ENCODE data around the gene SLC24A1.

SLC24A1 gene

GRCh38 chr15:65646486-65646885, 24.7 kb downstream of the SLC24A1 start:
- H3K4me3 ChIP-seq (ENCODE audit: low read length), result no peak overlapping the region
- no peak for DNase-seq (ENCODE audit: low read depth, low spot score)

DNA sequence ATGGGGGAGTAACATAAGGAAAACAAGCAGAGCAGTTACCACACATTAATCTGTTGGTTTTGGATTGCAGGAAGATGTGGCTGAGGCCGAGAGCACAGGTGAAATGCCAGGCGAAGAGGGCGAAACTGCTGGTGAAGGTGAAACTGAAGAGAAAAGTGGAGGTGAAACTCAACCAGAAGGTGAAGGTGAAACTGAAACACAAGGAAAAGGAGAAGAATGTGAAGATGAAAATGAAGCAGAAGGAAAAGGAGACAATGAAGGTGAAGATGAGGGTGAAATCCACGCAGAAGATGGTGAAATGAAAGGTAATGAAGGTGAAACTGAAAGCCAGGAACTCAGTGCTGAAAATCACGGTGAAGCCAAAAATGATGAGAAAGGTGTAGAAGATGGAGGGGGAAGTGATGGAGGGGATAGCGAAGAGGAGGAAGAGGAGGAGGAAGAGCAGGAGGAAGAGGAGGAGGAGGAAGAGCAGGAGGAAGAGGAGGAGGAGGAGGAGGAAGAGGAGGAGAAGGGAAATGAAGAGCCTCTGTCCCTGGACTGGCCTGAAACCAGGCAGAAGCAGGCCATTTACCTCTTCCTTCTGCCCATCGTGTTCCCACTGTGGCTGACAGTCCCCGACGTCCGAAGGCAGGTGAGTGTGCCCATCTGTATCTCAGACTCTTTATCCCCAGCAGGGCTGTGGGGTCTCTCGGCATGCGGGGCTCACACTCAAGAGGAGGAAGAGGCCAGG, 28.7 kb downstream of the SLC24A1 start:
- DNase-seq (ENCODE audit: low read depth, low spot score), result no peak
- no peak overlapping the region for H3K4me3 ChIP-seq (ENCODE audit: low read length)

GRCh38 chr15:65651042-65651322, 29.2 kb downstream of the SLC24A1 start:
- H3K4me3 ChIP-seq (ENCODE audit: low read length), result no peak overlapping the region
- DNase-seq (ENCODE audit: low read depth, low spot score), result no peak

- H3K4me3 ChIP-seq (ENCODE audit: low read length), result no peak overlapping the region
- no peak for DNase-seq (ENCODE audit: low read depth, low spot score)
Observed at GRCh38 chr15:65651831-65652749, 30.4 kb downstream of the SLC24A1 start.

- DNase-seq (ENCODE audit: low read depth, low spot score), result no peak
- no peak overlapping the region for H3K4me3 ChIP-seq (ENCODE audit: low read length)
Observed at GRCh38 chr15:65653341-65653740, 31.6 kb downstream of the SLC24A1 start.

- no peak for DNase-seq (ENCODE audit: low read depth, low spot score)
- no peak overlapping the region for H3K4me3 ChIP-seq (ENCODE audit: low read length)
Observed at GRCh38 chr15:65653801-65654521, 32.2 kb downstream of the SLC24A1 start.

DNA sequence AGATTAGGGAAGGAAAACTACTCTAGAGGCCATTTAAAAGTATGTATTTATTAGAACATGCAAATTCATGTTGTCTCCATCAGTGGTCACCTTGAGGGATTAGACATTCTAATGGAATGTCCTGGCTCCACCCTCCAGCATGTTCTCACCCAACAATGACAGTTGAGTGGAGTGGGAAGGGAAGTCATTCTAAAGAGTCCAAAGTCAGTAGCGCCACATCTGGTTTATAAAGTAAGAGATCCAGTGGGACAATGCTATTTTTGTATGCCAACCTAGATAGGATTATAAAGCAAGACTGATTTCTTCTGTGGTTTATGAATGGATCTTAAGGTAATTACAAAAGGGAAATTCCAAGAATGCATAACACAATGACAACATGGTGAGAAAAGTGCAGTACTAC, 33.3 kb downstream of the SLC24A1 start:
- DNase-seq (ENCODE audit: low read depth, low spot score), result no peak
- no peak overlapping the region for H3K4me3 ChIP-seq (ENCODE audit: low read length)

DNA sequence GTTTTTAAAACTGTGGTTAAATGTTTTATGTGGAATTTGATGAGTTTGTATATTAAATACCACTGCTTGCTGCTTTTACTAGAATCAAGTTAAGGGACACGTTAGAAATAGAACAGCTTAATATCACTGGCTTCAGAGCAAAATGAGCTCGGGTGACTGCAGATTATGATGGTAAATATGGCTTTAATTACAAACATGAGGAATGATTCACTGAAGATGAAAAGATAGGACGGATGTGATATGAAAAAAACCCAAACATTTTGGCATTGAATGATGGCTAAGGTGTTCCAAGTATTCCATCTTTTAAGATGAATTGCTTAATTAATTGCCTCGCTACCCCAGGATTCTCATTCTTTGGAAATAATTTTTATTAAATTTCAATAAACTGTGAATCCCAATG, 33.7 kb downstream of the SLC24A1 start:
- DNase-seq (ENCODE audit: low read depth, low spot score), result no peak
- no peak overlapping the region for H3K4me3 ChIP-seq (ENCODE audit: low read length)

GRCh38 chr15:65659502-65660052, 37.8 kb downstream of the SLC24A1 start:
- no peak overlapping the region for H3K4me3 ChIP-seq (ENCODE audit: low read length)
- no peak for DNase-seq (ENCODE audit: low read depth, low spot score)

DNA sequence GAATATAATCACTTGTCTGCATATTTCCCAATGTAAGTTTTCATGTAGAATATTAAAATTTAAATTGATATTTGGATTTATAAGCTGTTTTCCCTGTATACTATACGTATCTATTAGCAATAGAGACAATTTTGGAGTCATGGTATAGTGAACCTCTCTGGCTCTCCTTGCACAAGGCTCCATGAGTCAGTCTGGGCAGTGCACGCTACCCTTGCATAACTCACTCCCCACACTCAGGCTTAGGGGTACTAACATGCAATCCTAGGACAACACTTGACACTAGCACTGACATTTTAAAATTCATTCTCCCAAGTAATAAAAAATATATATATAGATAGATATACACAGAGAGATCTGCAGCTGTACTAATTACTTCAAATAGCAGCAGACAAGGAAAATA, 39.2 kb downstream of the SLC24A1 start:
- no peak for DNase-seq (ENCODE audit: low read depth, low spot score)
- no peak overlapping the region for H3K4me3 ChIP-seq (ENCODE audit: low read length)

- H3K4me3 ChIP-seq (ENCODE audit: low read length), result no peak overlapping the region
- DNase-seq (ENCODE audit: low read depth, low spot score), result no peak
Observed at GRCh38 chr15:65663521-65663920, 41.8 kb downstream of the SLC24A1 start.

GRCh38 chr15:65666257-65666656, 44.5 kb downstream of the SLC24A1 start:
- H3K4me3 ChIP-seq (ENCODE audit: low read length), result no peak overlapping the region
- no peak for DNase-seq (ENCODE audit: low read depth, low spot score)

GRCh38 chr15:65675551-65675950, 53.8 kb downstream of the SLC24A1 start:
- no peak for DNase-seq (ENCODE audit: low read depth, low spot score)
- H3K4me3 ChIP-seq (ENCODE audit: low read length), result no peak overlapping the region

GRCh38 chr15:65676123-65676522, 54.4 kb downstream of the SLC24A1 start:
- DNase-seq (ENCODE audit: low read depth, low spot score), result no peak
- H3K4me3 ChIP-seq (ENCODE audit: low read length), result no peak overlapping the region

DNA sequence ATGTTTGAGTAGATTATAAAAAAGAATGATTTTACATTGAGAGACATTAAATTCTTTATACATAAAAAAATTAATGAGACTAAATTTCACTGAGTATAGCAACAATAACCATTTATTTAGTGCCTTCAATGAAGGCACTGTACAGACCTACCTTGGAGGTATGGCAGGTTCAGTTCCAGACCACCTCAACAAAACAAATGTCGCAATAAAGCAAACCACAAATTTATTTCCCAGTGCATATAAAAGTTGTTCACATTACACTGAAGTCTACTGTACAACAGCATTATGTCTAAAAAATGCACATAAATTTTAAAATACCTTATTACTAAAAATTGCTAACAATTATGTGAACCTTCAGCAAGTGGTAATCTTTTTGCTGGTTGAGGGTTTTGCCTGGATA, 58.8 kb downstream of the SLC24A1 start:
- no peak overlapping the region for H3K4me3 ChIP-seq (ENCODE audit: low read length)

DNA sequence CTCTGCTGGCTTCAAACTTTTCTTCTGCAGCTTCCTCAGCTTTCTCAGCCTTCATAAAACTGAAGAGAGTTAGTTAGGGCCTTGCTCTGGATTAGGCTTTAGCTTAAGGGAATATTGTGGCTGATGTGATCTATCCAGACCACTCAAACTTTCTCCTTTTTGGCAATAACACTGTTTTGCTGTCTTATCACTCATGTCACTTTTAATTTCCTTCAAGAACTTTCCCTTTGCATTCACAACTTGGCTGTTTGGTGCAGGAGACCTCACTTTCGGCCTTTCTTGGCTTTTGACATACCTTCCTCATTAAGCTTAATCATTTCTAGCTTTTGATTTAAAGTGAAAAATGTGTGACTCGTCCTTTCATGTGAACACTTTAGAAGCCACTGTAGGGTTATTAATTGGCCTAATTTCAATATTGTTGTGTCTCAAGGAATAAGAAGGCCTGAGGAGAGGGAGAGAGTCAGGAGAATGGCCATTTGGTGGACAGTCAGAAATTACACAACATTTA, 60.7 kb downstream of the SLC24A1 start:
- H3K4me3 ChIP-seq (ENCODE audit: low read length), result no peak overlapping the region
- DNase-seq (ENCODE audit: low read depth, low spot score), result no peak

More for the DNA sequence above, 58.8 kb downstream of the SLC24A1 start:
- no peak for DNase-seq (ENCODE audit: low read depth, low spot score)

- H3K4me3 ChIP-seq (ENCODE audit: low read length), result no peak overlapping the region
- DNase-seq (ENCODE audit: low read depth, low spot score), result no peak
Observed at GRCh38 chr15:65688462-65688861, 66.7 kb downstream of the SLC24A1 start.

- no peak for DNase-seq (ENCODE audit: low read depth, low spot score)
- H3K4me3 ChIP-seq (ENCODE audit: low read length), result no peak overlapping the region
Observed at GRCh38 chr15:65690173-65690572, 68.4 kb downstream of the SLC24A1 start.

DNA sequence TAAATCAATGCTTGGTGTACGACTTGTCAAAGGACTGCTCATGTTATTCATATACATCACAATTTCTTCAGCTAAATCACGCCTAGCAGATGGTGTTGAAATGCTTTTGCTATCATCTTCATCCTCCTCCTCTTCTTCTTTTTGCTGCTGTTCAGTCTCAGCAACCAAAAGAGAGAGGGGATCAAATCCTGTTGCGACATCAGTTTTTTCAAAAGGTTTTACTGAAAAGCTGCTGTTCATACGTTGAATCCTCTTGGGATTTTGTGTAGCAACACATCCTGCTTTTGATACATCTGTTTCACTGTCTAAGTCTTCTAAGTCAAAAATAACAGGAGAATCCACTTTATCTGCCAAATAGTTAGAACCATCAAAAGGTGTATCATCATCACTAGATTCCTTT, 69.0 kb downstream of the SLC24A1 start:
- no peak overlapping the region for H3K4me3 ChIP-seq (ENCODE audit: low read length)
- DNase-seq (ENCODE audit: low read depth, low spot score), result no peak

- DNase-seq (ENCODE audit: low read depth, low spot score), result no peak
Observed at GRCh38 chr15:65695081-65695480, 73.3 kb downstream of the SLC24A1 start.

More at GRCh38 chr15:65695081-65695480, 73.3 kb downstream of the SLC24A1 start:
- H3K4me3 ChIP-seq (ENCODE audit: low read length), result no peak overlapping the region

Data from Jurkat, Clone E6-1 (cell line).